ENCODE results near the gene ALG5.

Gene ALG5

DNA sequence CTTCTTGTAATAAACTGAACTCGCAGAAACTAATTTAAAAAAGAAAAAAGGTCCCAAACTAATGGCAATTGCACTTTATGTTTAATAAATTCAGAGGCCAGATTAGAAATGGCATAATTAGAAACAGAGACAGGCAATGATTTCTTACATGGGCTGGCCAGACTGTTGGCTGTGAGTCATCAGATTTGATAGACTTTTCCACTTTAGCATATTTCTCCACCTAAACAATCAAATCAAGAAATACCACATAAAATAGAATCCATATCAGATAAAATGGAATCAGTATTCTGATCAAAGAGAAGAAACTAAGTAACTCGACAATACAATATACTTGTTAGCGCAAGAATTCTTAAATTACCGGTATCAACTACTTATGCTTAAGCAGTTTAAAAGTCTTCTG lies 30.5 kb upstream of the ALG5 start:
- no peak for DNase-seq (ENCODE audit: low read depth, low spot score)
- H3K27me3 ChIP-seq (ENCODE audit: insufficient read depth, insufficient read length): no peaks in the 10 kb centered on the region
- H3K36me3 ChIP-seq (ENCODE audit: insufficient read depth, insufficient read length, low read length): peaks cover 74% of the 10 kb centered on the region
- H3K4me1 ChIP-seq (ENCODE audit: insufficient read depth, insufficient read length): no peaks in the 10 kb centered on the region
- TF ChIP-seq YY1 (IDR thresholded peaks at IDR 0.05; ENCODE audit: insufficient read depth, insufficient read length) (no peak), ZNF274 (IDR thresholded peaks at IDR 0.05; ENCODE audit: low read depth, low read length) (no peak), SUZ12 (IDR thresholded peaks at IDR 0.05; ENCODE audit: extremely low read depth, insufficient read depth, insufficient read length) (no peak)
- no peak overlapping the region for H3K4me3 ChIP-seq (ENCODE audit: insufficient read length, low read depth)
- no peaks in the 10 kb centered on the region for H3K9me3 ChIP-seq (ENCODE audit: insufficient read depth, low read length)
- H3K9ac ChIP-seq (ENCODE audit: insufficient read length, low read depth): no peak overlapping the region

DNA sequence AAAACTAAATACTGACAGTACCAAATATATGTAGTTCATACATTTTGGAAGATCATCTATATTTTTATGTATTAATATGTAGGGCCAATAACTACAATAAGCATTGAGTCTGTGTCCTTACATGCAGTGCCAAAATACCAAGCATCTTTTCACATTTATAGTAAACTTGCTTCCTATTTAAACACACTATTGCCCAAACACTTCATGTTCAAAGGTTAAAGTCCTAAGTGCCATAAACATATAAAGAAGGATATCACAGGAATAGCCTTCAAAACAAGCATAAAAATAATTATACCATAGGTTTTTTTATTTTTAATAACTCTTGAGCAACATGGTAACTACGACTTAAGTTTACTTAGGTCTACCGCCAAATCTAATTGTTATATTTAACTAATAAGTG lies 28.5 kb upstream of the ALG5 start:
- Histone ChIP-seq H3K4me1 (ENCODE audit: insufficient read depth, insufficient read length) (no peaks in the 10 kb centered on the region), H3K9ac (ENCODE audit: insufficient read length, low read depth) (no peak overlapping the region), H3K27me3 (ENCODE audit: insufficient read depth, insufficient read length) (no peaks in the 10 kb centered on the region), H3K4me3 (ENCODE audit: insufficient read length, low read depth) (no peak overlapping the region), H3K36me3 (ENCODE audit: insufficient read depth, insufficient read length, low read length) (peaks cover 72% of the 10 kb centered on the region), H3K9me3 (ENCODE audit: insufficient read depth, low read length) (no peaks in the 10 kb centered on the region)
- no peak for DNase-seq (ENCODE audit: low read depth, low spot score)
- TF ChIP-seq YY1 (IDR thresholded peaks at IDR 0.05; ENCODE audit: insufficient read depth, insufficient read length) (no peak), ZNF274 (IDR thresholded peaks at IDR 0.05; ENCODE audit: low read depth, low read length) (no peak), SUZ12 (IDR thresholded peaks at IDR 0.05; ENCODE audit: extremely low read depth, insufficient read depth, insufficient read length) (no peak)

GRCh38 chr13:37026771-37027170 lies 27.6 kb upstream of the ALG5 start:
- H3K27me3 ChIP-seq (ENCODE audit: insufficient read depth, insufficient read length): no peaks in the 10 kb centered on the region
- H3K9me3 ChIP-seq (ENCODE audit: insufficient read depth, low read length): no peaks in the 10 kb centered on the region
- TF ChIP-seq YY1 (IDR thresholded peaks at IDR 0.05; ENCODE audit: insufficient read depth, insufficient read length) (no peak), ZNF274 (IDR thresholded peaks at IDR 0.05; ENCODE audit: low read depth, low read length) (no peak), SUZ12 (IDR thresholded peaks at IDR 0.05; ENCODE audit: extremely low read depth, insufficient read depth, insufficient read length) (no peak)
- peaks cover 72% of the 10 kb centered on the region for H3K36me3 ChIP-seq (ENCODE audit: insufficient read depth, insufficient read length, low read length)
- no peak overlapping the region for H3K4me3 ChIP-seq (ENCODE audit: insufficient read length, low read depth)
- H3K9ac ChIP-seq (ENCODE audit: insufficient read length, low read depth): no peak overlapping the region
- no peaks in the 10 kb centered on the region for H3K4me1 ChIP-seq (ENCODE audit: insufficient read depth, insufficient read length)
- no peak for DNase-seq (ENCODE audit: low read depth, low spot score)

GRCh38 chr13:37023871-37024270 lies 24.7 kb upstream of the ALG5 start:
- TF ChIP-seq ZNF274 (IDR thresholded peaks at IDR 0.05; ENCODE audit: low read depth, low read length) (no peak), YY1 (IDR thresholded peaks at IDR 0.05; ENCODE audit: insufficient read depth, insufficient read length) (no peak), SUZ12 (IDR thresholded peaks at IDR 0.05; ENCODE audit: extremely low read depth, insufficient read depth, insufficient read length) (no peak)
- no peaks in the 10 kb centered on the region for H3K9me3 ChIP-seq (ENCODE audit: insufficient read depth, low read length)
- no peak for DNase-seq (ENCODE audit: low read depth, low spot score)
- no peak overlapping the region for H3K4me3 ChIP-seq (ENCODE audit: insufficient read length, low read depth)
- no peaks in the 10 kb centered on the region for H3K4me1 ChIP-seq (ENCODE audit: insufficient read depth, insufficient read length)
- H3K9ac ChIP-seq (ENCODE audit: insufficient read length, low read depth): no peak overlapping the region
- no peaks in the 10 kb centered on the region for H3K27me3 ChIP-seq (ENCODE audit: insufficient read depth, insufficient read length)
- H3K36me3 ChIP-seq (ENCODE audit: insufficient read depth, insufficient read length, low read length): peaks cover 72% of the 10 kb centered on the region

- no peaks in the 10 kb centered on the region for H3K9me3 ChIP-seq (ENCODE audit: insufficient read depth, low read length)
- TF ChIP-seq YY1 (IDR thresholded peaks at IDR 0.05; ENCODE audit: insufficient read depth, insufficient read length) (no peak), ZNF274 (IDR thresholded peaks at IDR 0.05; ENCODE audit: low read depth, low read length) (no peak), SUZ12 (IDR thresholded peaks at IDR 0.05; ENCODE audit: extremely low read depth, insufficient read depth, insufficient read length) (no peak)
- H3K27me3 ChIP-seq (ENCODE audit: insufficient read depth, insufficient read length): no peaks in the 10 kb centered on the region
- H3K36me3 ChIP-seq (ENCODE audit: insufficient read depth, insufficient read length, low read length): peaks cover 61% of the 10 kb centered on the region
- H3K4me1 ChIP-seq (ENCODE audit: insufficient read depth, insufficient read length): no peaks in the 10 kb centered on the region
- no peak overlapping the region for H3K4me3 ChIP-seq (ENCODE audit: insufficient read length, low read depth)
- no peak for DNase-seq (ENCODE audit: low read depth, low spot score)
- H3K9ac ChIP-seq (ENCODE audit: insufficient read length, low read depth): no peak overlapping the region
Measured at GRCh38 chr13:37014609-37015008, 15.5 kb upstream of the ALG5 start.

DNA sequence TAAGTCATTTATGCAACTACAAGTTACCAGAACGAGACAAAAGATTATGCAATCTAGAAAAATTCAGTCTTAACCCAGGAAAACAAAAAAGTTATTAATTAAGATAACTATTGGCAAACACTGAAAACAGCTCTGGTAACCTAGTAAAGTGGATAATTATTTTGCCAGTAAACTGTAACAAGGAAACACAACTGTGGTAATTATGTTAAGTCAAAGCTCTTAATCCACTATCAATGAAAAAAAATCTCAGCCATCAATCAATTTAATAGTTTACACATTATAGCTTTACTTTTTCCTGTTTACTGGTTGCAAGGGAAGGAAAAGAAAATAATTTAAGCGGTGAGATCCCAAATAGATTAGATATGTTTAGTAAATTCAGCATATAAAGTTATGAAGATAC lies 12.6 kb upstream of the ALG5 start:
- Histone ChIP-seq H3K4me3 (ENCODE audit: insufficient read length, low read depth) (no peak overlapping the region), H3K36me3 (ENCODE audit: insufficient read depth, insufficient read length, low read length) (peaks cover 64% of the 10 kb centered on the region), H3K9ac (ENCODE audit: insufficient read length, low read depth) (no peak overlapping the region), H3K4me1 (ENCODE audit: insufficient read depth, insufficient read length) (no peaks in the 10 kb centered on the region), H3K9me3 (ENCODE audit: insufficient read depth, low read length) (no peaks in the 10 kb centered on the region), H3K27me3 (ENCODE audit: insufficient read depth, insufficient read length) (no peaks in the 10 kb centered on the region)
- DNase-seq (ENCODE audit: low read depth, low spot score): no peak
- no peak for TF ChIP-seq YY1 (IDR thresholded peaks at IDR 0.05; ENCODE audit: insufficient read depth, insufficient read length)
- no peak for TF ChIP-seq ZNF274 (IDR thresholded peaks at IDR 0.05; ENCODE audit: low read depth, low read length)
- no peak for TF ChIP-seq SUZ12 (IDR thresholded peaks at IDR 0.05; ENCODE audit: extremely low read depth, insufficient read depth, insufficient read length)

DNA sequence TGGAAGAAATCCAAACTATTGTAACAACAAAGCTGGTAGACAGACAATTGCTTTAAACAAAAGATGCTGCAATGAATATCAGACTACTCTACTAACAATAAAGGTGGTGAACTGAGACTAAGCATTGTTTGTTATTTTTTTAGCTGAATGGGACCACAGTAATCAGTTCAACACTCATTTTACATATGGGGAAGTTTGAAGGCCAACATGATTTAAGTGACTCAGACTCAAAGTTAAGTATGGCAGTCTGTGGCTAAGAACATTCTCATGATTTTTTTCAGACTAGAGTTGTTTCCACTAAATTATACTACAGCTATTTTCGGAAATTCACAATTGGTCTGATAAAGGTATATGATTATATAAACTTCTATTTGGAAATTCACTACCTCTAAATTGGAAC lies 11.9 kb upstream of the ALG5 start:
- no peak for TF ChIP-seq ZNF274 (IDR thresholded peaks at IDR 0.05; ENCODE audit: low read depth, low read length)
- no peak for TF ChIP-seq SUZ12 (IDR thresholded peaks at IDR 0.05; ENCODE audit: extremely low read depth, insufficient read depth, insufficient read length)
- no peak for TF ChIP-seq YY1 (IDR thresholded peaks at IDR 0.05; ENCODE audit: insufficient read depth, insufficient read length)
- peaks cover 66% of the 10 kb centered on the region for H3K36me3 ChIP-seq (ENCODE audit: insufficient read depth, insufficient read length, low read length)
- DNase-seq (ENCODE audit: low read depth, low spot score): no peak
- no peaks in the 10 kb centered on the region for H3K27me3 ChIP-seq (ENCODE audit: insufficient read depth, insufficient read length)
- no peak overlapping the region for H3K9ac ChIP-seq (ENCODE audit: insufficient read length, low read depth)
- H3K9me3 ChIP-seq (ENCODE audit: insufficient read depth, low read length): no peaks in the 10 kb centered on the region
- H3K4me1 ChIP-seq (ENCODE audit: insufficient read depth, insufficient read length): no peaks in the 10 kb centered on the region
- H3K4me3 ChIP-seq (ENCODE audit: insufficient read length, low read depth): no peak overlapping the region

DNA sequence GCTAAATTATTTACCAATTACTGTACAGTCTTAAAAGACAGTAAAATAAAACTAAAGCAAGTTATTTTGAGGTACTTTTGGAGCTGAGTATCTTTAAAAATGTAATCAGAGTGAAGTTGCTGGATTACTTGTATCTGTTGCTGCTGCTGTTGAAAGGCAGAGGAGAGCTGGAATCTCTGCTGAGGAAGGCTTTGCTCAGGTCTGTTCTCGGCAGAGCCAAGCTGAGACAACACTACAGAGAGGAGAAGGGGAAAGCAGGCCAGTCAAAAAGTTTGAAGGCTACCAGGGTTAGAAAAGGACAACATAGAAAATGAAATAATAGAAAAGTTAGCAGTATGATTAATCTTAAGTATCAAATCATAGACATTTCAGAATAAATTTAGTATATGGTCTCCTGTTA lies 11.3 kb upstream of the ALG5 start:
- Histone ChIP-seq H3K27me3 (ENCODE audit: insufficient read depth, insufficient read length) (no peaks in the 10 kb centered on the region), H3K36me3 (ENCODE audit: insufficient read depth, insufficient read length, low read length) (peaks cover 66% of the 10 kb centered on the region), H3K9ac (ENCODE audit: insufficient read length, low read depth) (no peak overlapping the region), H3K4me3 (ENCODE audit: insufficient read length, low read depth) (no peak overlapping the region), H3K4me1 (ENCODE audit: insufficient read depth, insufficient read length) (no peaks in the 10 kb centered on the region), H3K9me3 (ENCODE audit: insufficient read depth, low read length) (no peaks in the 10 kb centered on the region)
- TF ChIP-seq ZNF274 (IDR thresholded peaks at IDR 0.05; ENCODE audit: low read depth, low read length) (no peak), YY1 (IDR thresholded peaks at IDR 0.05; ENCODE audit: insufficient read depth, insufficient read length) (no peak), SUZ12 (IDR thresholded peaks at IDR 0.05; ENCODE audit: extremely low read depth, insufficient read depth, insufficient read length) (no peak)
- no peak for DNase-seq (ENCODE audit: low read depth, low spot score)
